Choroid plexus epithelial cell (primary cell): ENCODE results near the gene USHBP1.

Source experiments
- DNase-seq: peaks from one replicate; pipeline ENCODE4 v3.0.0-alpha.2; 2010; ENCODE audit warnings: low read depth
- H3K4me3 ChIP-seq: 2 replicates; pipeline ENCODE4 v1.5.1; 2011; ENCODE audit warnings: low read depth, mild to moderate bottlenecking, control low read depth, low read length, moderate library complexity
- CTCF ChIP-seq: conservative IDR thresholded peaks from 2 replicates; pipeline ENCODE4 v1.5.1; 2011; ENCODE audit warnings: low read depth, mild to moderate bottlenecking, control low read depth, inconsistent platforms, low read length, moderate library complexity

USHBP1 gene

GRCh38 chr19:17216058-17216670 is 48.4 kb downstream of the USHBP1 start:
- H3K4me3 ChIP-seq = peak overlapping the region; percentile 85
- no peak for DNase-seq
- TF ChIP-seq CTCF = no peak

GRCh38 chr19:17215127-17215971 is 49.2 kb downstream of the USHBP1 start, which contains the start of gene USE1:
USE1 (plus strand) TSS chr19:17215357; CDS start chr19:17215406, 49 bp downstream.
- H3K4me3 ChIP-seq = peak within 1 kb of the TSS; percentile 85
- no peak for TF ChIP-seq CTCF
- peak; percentile 94 for DNase-seq

- peak overlapping the region; percentile 85 for H3K4me3 ChIP-seq
- DNase-seq = no peak
- no peak for TF ChIP-seq CTCF
Measured at GRCh38 chr19:17214508-17215126, 49.9 kb downstream of the USHBP1 start.

GRCh38 chr19:17213334-17213733 is 51.2 kb downstream of the USHBP1 start:
- no peak overlapping the region for H3K4me3 ChIP-seq
- TF ChIP-seq CTCF = no peak
- DNase-seq = no peak

GRCh38 chr19:17211547-17212446 is 52.7 kb downstream of the USHBP1 start:
- no peak for TF ChIP-seq CTCF
- no peak overlapping the region for H3K4me3 ChIP-seq
- DNase-seq = no peak

- no peak for TF ChIP-seq CTCF
- H3K4me3 ChIP-seq = no peak overlapping the region
- DNase-seq = no peak
Measured at GRCh38 chr19:17210296-17210695, 54.2 kb downstream of the USHBP1 start.
